DND-41 (cell line): ENCODE data around the gene ZFP64.
"Not testable (repeated sequence)": the region's sequence is repeated elsewhere in the genome, so short reads cannot be mapped to it uniquely, and the experiment has no call there.

Experiments
- ATAC-seq: fragments of 200-7000 bp; cut with Tn5 transposase; 3 replicates; pipeline ENCODE4 v1.9.1; 2021; ENCODE audit warnings: low read depth; ENCODE audit not compliant: insufficient read depth
- DNase-seq: peaks from one replicate; pipeline ENCODE4 v3.0.0-alpha.2; 2020
- H2AFZ ChIP-seq: 2 replicates; pipeline ENCODE4 v1.6.0; 2012; ENCODE audit warnings: low read depth, low read length
- H3K27ac ChIP-seq: 2 replicates; pipeline ENCODE4 v1.5.1; 2012; ENCODE audit warnings: low read length, inconsistent platforms
- H3K27me3 ChIP-seq: fragments of 200-600 bp; sonication (generic); 2 replicates; pipeline ENCODE4 v1.6.0; 2012; ENCODE audit warnings: low read length, mild to moderate bottlenecking, inconsistent platforms; ENCODE audit not compliant: insufficient read depth, poor library complexity
- H3K36me3 ChIP-seq: 2 replicates; pipeline ENCODE4 v1.5.1; 2012; ENCODE audit warnings: low read length, inconsistent platforms; ENCODE audit not compliant: insufficient read depth
- H3K4me1 ChIP-seq: 2 replicates; pipeline ENCODE4 v1.5.1; 2012; ENCODE audit warnings: mild to moderate bottlenecking, low read length; ENCODE audit not compliant: insufficient read depth
- H3K4me2 ChIP-seq: 2 replicates; pipeline ENCODE4 v1.6.0; 2012; ENCODE audit warnings: mild to moderate bottlenecking, moderate library complexity, low read length, inconsistent platforms; ENCODE audit not compliant: insufficient read depth
- H3K4me3 ChIP-seq, 2 experiments: fragments of 200-600 bp in 1 of 2; shearing (Covaris generic) in 1 of 2; 2 replicates each; pipeline ENCODE4 v1.5.1; 2012 to 2016; ENCODE audit warnings: inconsistent platforms in 2 of 2, low read length in 2 of 2, mild to moderate bottlenecking in 2 of 2, low read depth in 1 of 2, moderate library complexity in 1 of 2
- H3K79me2 ChIP-seq: 2 replicates; pipeline ENCODE4 v1.6.0; 2012; ENCODE audit warnings: low read length, inconsistent platforms; ENCODE audit not compliant: insufficient read depth
- H3K9ac ChIP-seq: 2 replicates; pipeline ENCODE4 v1.6.0; 2012; ENCODE audit warnings: low read depth, mild to moderate bottlenecking, inconsistent platforms, low read length, moderate library complexity
- H3K9me3 ChIP-seq: 2 replicates; pipeline ENCODE4 v1.5.1; 2012; ENCODE audit warnings: low read length, moderate library complexity, mild to moderate bottlenecking, inconsistent platforms; ENCODE audit not compliant: insufficient read depth, severe bottlenecking
- H4K20me1 ChIP-seq: 2 replicates; pipeline ENCODE4 v1.6.0; 2012; ENCODE audit warnings: low read length; ENCODE audit not compliant: insufficient read depth
- CTCF ChIP-seq: IDR thresholded peaks from 2 replicates; pipeline ENCODE4 v1.5.1; 2012; ENCODE audit warnings: borderline replicate concordance, low read length, moderate library complexity, mild to moderate bottlenecking; ENCODE audit not compliant: poor library complexity, severe bottlenecking; ENCODE audit errors: extremely low read depth
- EZH2 ChIP-seq: IDR thresholded peaks from 3 replicates; pipeline ENCODE4 v1.6.1; 2012; ENCODE audit warnings: borderline replicate concordance, low read depth, mild to moderate bottlenecking, moderate library complexity, low read length, inconsistent platforms; ENCODE audit not compliant: severe bottlenecking

ZFP64 gene

GRCh38 chr20:52142757-52143156 is 48.8 kb downstream of the ZFP64 start:
- no peaks in the 10 kb centered on the region for H3K79me2 ChIP-seq
- H3K27ac ChIP-seq = no peak overlapping the region
- no peak for DNase-seq
- H4K20me1 ChIP-seq = no peaks in the 10 kb centered on the region
- H3K4me2 ChIP-seq = no peak overlapping the region
- H3K4me1 ChIP-seq = no peaks in the 10 kb centered on the region
- no peaks in the 10 kb centered on the region for H3K27me3 ChIP-seq
- TF ChIP-seq EZH2 (no peak), CTCF (no peak)
- no peak overlapping the region for H3K9ac ChIP-seq
- peaks cover 3% of the 10 kb centered on the region for H3K9me3 ChIP-seq
- H3K36me3 ChIP-seq = peaks cover 4% of the 10 kb centered on the region; the same call in 1 of the 2 replicates
- no peak overlapping the region for H3K4me3 ChIP-seq
- no peak for ATAC-seq
- H2AFZ ChIP-seq = no peak overlapping the region

- Histone ChIP-seq H3K4me2 (no peak overlapping the region), H3K79me2 (no peaks in the 10 kb centered on the region), H3K4me3 (no peak overlapping the region), H3K9ac (no peak overlapping the region), H3K4me1 (no peaks in the 10 kb centered on the region), H4K20me1 (no peaks in the 10 kb centered on the region), H3K27ac (no peak overlapping the region), H3K36me3 (peaks cover 4% of the 10 kb centered on the region; the same call in 1 of the 2 replicates), H2AFZ (no peak overlapping the region), H3K9me3 (peaks cover 7% of the 10 kb centered on the region), H3K27me3 (no peaks in the 10 kb centered on the region)
- no peak for DNase-seq
- ATAC-seq = no peak
- TF ChIP-seq EZH2 (no peak), CTCF (no peak)
Measured at GRCh38 chr20:52139986-52140385, 51.6 kb downstream of the ZFP64 start.

DNA sequence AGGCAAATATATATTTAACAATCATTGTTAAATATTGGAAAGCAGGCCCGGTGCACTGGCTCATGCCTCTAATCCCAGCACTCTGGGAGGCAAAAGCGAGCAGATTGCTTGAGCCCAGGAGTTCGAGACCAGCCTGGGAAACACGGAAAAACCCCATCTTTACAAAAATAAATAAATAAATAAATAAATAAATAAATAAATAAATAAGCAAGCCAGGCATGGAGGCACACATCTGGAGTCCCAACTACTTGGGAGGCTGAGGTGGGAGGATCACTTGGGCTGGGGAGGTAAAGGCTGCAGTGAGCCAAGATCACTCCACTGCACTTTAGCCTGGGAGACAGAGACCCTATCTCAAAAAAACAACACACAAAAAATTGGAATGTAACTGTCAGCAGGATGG is 53.7 kb downstream of the ZFP64 start:
- ATAC-seq = no peak
- no peak overlapping the region for H3K9ac ChIP-seq
- H3K79me2 ChIP-seq = no peaks in the 10 kb centered on the region
- peaks cover 4% of the 10 kb centered on the region; the same call in 1 of the 2 replicates for H3K36me3 ChIP-seq
- no peaks in the 10 kb centered on the region for H4K20me1 ChIP-seq
- peaks cover 7% of the 10 kb centered on the region for H3K9me3 ChIP-seq
- H3K27me3 ChIP-seq = no peaks in the 10 kb centered on the region
- no peaks in the 10 kb centered on the region for H3K4me1 ChIP-seq
- H3K4me3 ChIP-seq = no peak overlapping the region
- no peak for TF ChIP-seq EZH2
- TF ChIP-seq CTCF = no peak
- H2AFZ ChIP-seq = no peak overlapping the region
- no peak for DNase-seq
- no peak overlapping the region for H3K27ac ChIP-seq
- no peak overlapping the region for H3K4me2 ChIP-seq

DNA sequence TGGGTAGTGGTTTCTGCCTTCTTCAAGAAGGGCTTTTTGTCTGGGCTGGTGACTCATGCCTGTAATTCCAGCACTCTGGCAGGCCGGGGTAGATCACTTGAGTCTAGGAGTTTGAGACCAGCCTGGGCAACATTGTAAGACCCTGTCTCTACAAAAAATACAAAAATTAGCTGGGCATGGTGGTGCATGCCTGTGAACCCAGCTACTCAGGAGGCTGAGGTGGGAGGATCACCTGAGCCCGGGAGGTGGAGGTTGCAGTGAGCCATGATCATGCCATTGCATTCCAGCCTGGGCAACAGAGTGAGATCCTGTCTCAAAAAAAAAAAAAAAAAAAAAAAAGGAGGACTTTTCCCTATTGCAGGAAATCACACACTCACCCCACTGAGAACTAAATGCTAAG is 57.9 kb downstream of the ZFP64 start:
- not testable (repeated sequence) for H4K20me1 ChIP-seq, H3K9ac ChIP-seq, H3K36me3 ChIP-seq, DNase-seq, H3K9me3 ChIP-seq, H3K4me3 ChIP-seq, H3K27ac ChIP-seq, H3K4me1 ChIP-seq, H2AFZ ChIP-seq, H3K4me2 ChIP-seq, H3K79me2 ChIP-seq, ATAC-seq, H3K27me3 ChIP-seq
